ENCODE data around the gene AMHR2.

Gene AMHR2

GRCh38 chr12:53451661-53452158 lies 28.1 kb downstream of the AMHR2 start, which contains the start of gene PCBP2:
Gene PCBP2 (plus strand): TSS chr12:53452102. CDS start chr12:53454801, 2,699 bp downstream.
- in situ Hi-C loops (cut with MboI; ENCODE audit: low sequenced_read_pairs), result no loop called here

- in situ Hi-C loops (cut with MboI; ENCODE audit: low sequenced_read_pairs), result no loop called here
These were observed 28.8 kb downstream of the AMHR2 start for GRCh38 chr12:53452159-53453077.

- in situ Hi-C loops (cut with MboI; ENCODE audit: low sequenced_read_pairs), result no loop called here
These were observed 30.4 kb downstream of the AMHR2 start for GRCh38 chr12:53453953-53454640.

- in situ Hi-C loops (cut with MboI; ENCODE audit: low sequenced_read_pairs), result no loop called here
These were observed 31.1 kb downstream of the AMHR2 start for GRCh38 chr12:53454707-53455106.

GRCh38 chr12:53456654-53457366 lies 33.2 kb downstream of the AMHR2 start:
- in situ Hi-C loops (cut with MboI; ENCODE audit: low sequenced_read_pairs), result no loop called here

- in situ Hi-C loops (cut with MboI; ENCODE audit: low sequenced_read_pairs), result no loop called here
These were observed 35.4 kb downstream of the AMHR2 start for GRCh38 chr12:53459097-53459496.

- in situ Hi-C loops (cut with MboI; ENCODE audit: low sequenced_read_pairs), result no loop called here
These were observed 37.4 kb downstream of the AMHR2 start for GRCh38 chr12:53461059-53461458.

- in situ Hi-C loops (cut with MboI; ENCODE audit: low sequenced_read_pairs), result no loop called here
These were observed 37.9 kb downstream of the AMHR2 start for GRCh38 chr12:53461591-53461990.

GRCh38 chr12:53462935-53463334 lies 39.3 kb downstream of the AMHR2 start:
- in situ Hi-C loops (cut with MboI; ENCODE audit: low sequenced_read_pairs), result no loop called here

- in situ Hi-C loops (cut with MboI; ENCODE audit: low sequenced_read_pairs), result no loop called here
These were observed 40.3 kb downstream of the AMHR2 start for GRCh38 chr12:53463802-53464560.

- in situ Hi-C loops (cut with MboI; ENCODE audit: low sequenced_read_pairs), result no loop called here
These were observed 41.2 kb downstream of the AMHR2 start for GRCh38 chr12:53464685-53465418.

GRCh38 chr12:53465679-53466078 lies 42.0 kb downstream of the AMHR2 start:
- in situ Hi-C loops (cut with MboI; ENCODE audit: low sequenced_read_pairs), result no loop called here

GRCh38 chr12:53466640-53467039 lies 43.0 kb downstream of the AMHR2 start:
- in situ Hi-C loops (cut with MboI; ENCODE audit: low sequenced_read_pairs), result no loop called here

- in situ Hi-C loops (cut with MboI; ENCODE audit: low sequenced_read_pairs), result no loop called here
These were observed 43.4 kb downstream of the AMHR2 start for GRCh38 chr12:53467082-53467481.

GRCh38 chr12:53467880-53468279 lies 44.2 kb downstream of the AMHR2 start:
- in situ Hi-C loops (cut with MboI; ENCODE audit: low sequenced_read_pairs), result no loop called here

GRCh38 chr12:53468282-53468681 lies 44.6 kb downstream of the AMHR2 start:
- in situ Hi-C loops (cut with MboI; ENCODE audit: low sequenced_read_pairs), result no loop called here

- in situ Hi-C loops (cut with MboI; ENCODE audit: low sequenced_read_pairs), result no loop called here
These were observed 48.5 kb downstream of the AMHR2 start for GRCh38 chr12:53472056-53472582.

GRCh38 chr12:53474077-53474476 lies 50.4 kb downstream of the AMHR2 start:
- in situ Hi-C loops (cut with MboI; ENCODE audit: low sequenced_read_pairs), result no loop called here

GRCh38 chr12:53474819-53475218 lies 51.2 kb downstream of the AMHR2 start:
- in situ Hi-C loops (cut with MboI; ENCODE audit: low sequenced_read_pairs), result no loop called here
